ENCODE results near the gene VSTM2L.

GRCh38 chr20:37992802-37993409 is 90.0 kb downstream of the VSTM2L start:
- peak; percentile 42 for TF ChIP-seq CTCF (IDR thresholded peaks at IDR 0.05; ENCODE audit: low read depth, low read length)
- no peak for TF ChIP-seq POLR2A (IDR thresholded peaks at IDR 0.05; ENCODE audit: extremely low read depth, insufficient read length)
- TF ChIP-seq, protein P1, sequence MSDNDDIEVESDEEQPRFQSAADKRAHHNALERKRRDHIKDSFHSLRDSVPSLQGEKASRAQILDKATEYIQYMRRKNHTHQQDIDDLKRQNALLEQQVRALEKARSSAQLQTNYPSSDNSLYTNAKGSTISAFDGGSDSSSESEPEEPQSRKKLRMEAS (IDR thresholded peaks at IDR 0.05; ENCODE audit: low read depth, low read length) = no peak
- TF ChIP-seq MYC (IDR thresholded peaks at IDR 0.05; ENCODE audit: low read depth, low read length) = no peak
